IMR-90 (cell line): ENCODE data around the gene ITIH5. TPM values are rescaled to one million over a fixed set of nuclear protein-coding genes. Genes with fewer than 3 reads are reported as not detected.

Source experiments
- ATAC-seq: fragments of 200-7000 bp; cut with Tn5 transposase; 2 replicates; pipeline ENCODE4 v1.9.1; 2020; ENCODE audit warnings: low read depth, mild to moderate bottlenecking, moderate library complexity
- BruUV-seq: library from RNA; stranded (reverse); fragments of 400-500 nt; replicated peaks from 2 replicates; lab custom pipeline; 2021; lab: Mats Ljungman, UMichigan
- CTCF ChIA-PET: fragments of 300-600 bp; formaldehyde crosslinking; extraction: SDS; loops from one replicate; lab custom pipeline; 2021; ENCODE audit warnings: antibody characterized with exemption; lab: Yijun Ruan, JAX
- POLR2A ChIA-PET: fragments of 300-600 bp; sonication (Branson Sonifier 250); formaldehyde crosslinking; loops from one replicate; lab custom pipeline; 2022; ENCODE audit warnings: antibody characterized with exemption; ENCODE audit not compliant: unreplicated experiment; lab: Charles Lee
- DNase-seq: peaks from one replicate; pipeline ENCODE4 v3.0.0; 2013
- H2AFZ ChIP-seq: replicated peaks from 2 replicates; pipeline ENCODE3; 2013; ENCODE audit warnings: low read length, mild to moderate bottlenecking; ENCODE audit not compliant: poor library complexity
- H2AK5ac ChIP-seq: 2 replicates; pipeline ENCODE4 v1.6.1; 2013; ENCODE audit warnings: low read depth, low read length, inconsistent platforms
- H2AK9ac ChIP-seq: replicated peaks from 2 replicates; pipeline ENCODE3; 2013; ENCODE audit warnings: mild to moderate bottlenecking, low read depth, low read length, moderate library complexity; ENCODE audit not compliant: poor library complexity
- H2BK120ac ChIP-seq: 2 replicates; pipeline ENCODE4 v1.6.1; 2013; ENCODE audit warnings: low read depth, low read length, inconsistent platforms
- H2BK15ac ChIP-seq: 3 replicates; pipeline ENCODE4 v1.6.1; 2013; ENCODE audit warnings: low read depth, low read length, inconsistent platforms
- H2BK20ac ChIP-seq: 2 replicates; pipeline ENCODE4 v1.6.1; 2013; ENCODE audit warnings: low read depth, mild to moderate bottlenecking, inconsistent platforms, low read length, moderate library complexity
- H2BK5ac ChIP-seq: 2 replicates; pipeline ENCODE4 v1.6.1; 2013; ENCODE audit warnings: mild to moderate bottlenecking, low read depth, low read length, inconsistent platforms; ENCODE audit not compliant: poor library complexity, severe bottlenecking
- H3K14ac ChIP-seq: replicated peaks from 2 replicates; pipeline ENCODE4 v1.6.1; 2013; ENCODE audit warnings: low read depth, low read length, inconsistent platforms
- H3K18ac ChIP-seq: 2 replicates; pipeline ENCODE4 v1.6.1; 2013; ENCODE audit warnings: low read depth, low read length, control low read depth
- H3K23ac ChIP-seq: 2 replicates; pipeline ENCODE4 v1.6.1; 2013; ENCODE audit warnings: low read depth, low read length, inconsistent platforms
- H3K27ac ChIP-seq: 2 replicates; pipeline ENCODE4 v1.5.1; 2013; ENCODE audit warnings: mild to moderate bottlenecking, control low read depth, low read length; ENCODE audit not compliant: insufficient read depth
- H3K27me3 ChIP-seq: 2 replicates; pipeline ENCODE4 v1.6.1; 2013; ENCODE audit warnings: low read length; ENCODE audit not compliant: control insufficient read depth, insufficient read depth
- H3K36me3 ChIP-seq: 2 replicates; pipeline ENCODE4 v1.6.1; 2013; ENCODE audit warnings: low read length, mixed read lengths; ENCODE audit not compliant: control insufficient read depth, insufficient read depth
- H3K4ac ChIP-seq: 2 replicates; pipeline ENCODE4 v1.6.1; 2013; ENCODE audit warnings: low read depth, low read length, inconsistent platforms
- H3K4me1 ChIP-seq: 2 replicates; pipeline ENCODE4 v1.6.1; 2013; ENCODE audit warnings: low read length, mixed read lengths; ENCODE audit not compliant: control insufficient read depth, insufficient read depth
- H3K4me2 ChIP-seq: 2 replicates; pipeline ENCODE4 v1.6.1; 2013; ENCODE audit warnings: low read depth, mild to moderate bottlenecking, control low read depth, low read length, moderate library complexity
- H3K4me3 ChIP-seq: 2 replicates; pipeline ENCODE4 v1.5.1; 2013; ENCODE audit warnings: low read depth, mild to moderate bottlenecking, control low read depth, low read length, moderate library complexity; ENCODE audit not compliant: insufficient read depth
- H3K56ac ChIP-seq: 2 replicates; pipeline ENCODE4 v1.6.1; 2013; ENCODE audit warnings: low read length, inconsistent platforms; ENCODE audit not compliant: insufficient read depth; ENCODE audit errors: extremely low read depth
- H3K79me1 ChIP-seq, 2 experiments: 2 replicates each; pipeline ENCODE4 v1.6.1; 2013; ENCODE audit warnings: low read length in 2 of 2, inconsistent platforms in 1 of 2, low read depth in 1 of 2
- H3K9ac ChIP-seq: 2 replicates; pipeline ENCODE4 v1.6.1; 2013; ENCODE audit warnings: low read depth, low read length, control low read depth
- H3K9me1 ChIP-seq: 2 replicates; pipeline ENCODE4 v1.6.1; 2013; ENCODE audit warnings: low read length, inconsistent platforms; ENCODE audit not compliant: insufficient read depth
- H3K9me3 ChIP-seq: 2 replicates; pipeline ENCODE4 v1.6.1; 2013; ENCODE audit warnings: low read length; ENCODE audit not compliant: control insufficient read depth, insufficient read depth
- H4K20me1 ChIP-seq: 2 replicates; pipeline ENCODE4 v1.6.1; 2013; ENCODE audit warnings: low read length, inconsistent platforms; ENCODE audit not compliant: insufficient read depth
- H4K5ac ChIP-seq: 2 replicates; pipeline ENCODE4 v1.6.1; 2013; ENCODE audit warnings: mild to moderate bottlenecking, low read depth, low read length, control low read depth
- H4K8ac ChIP-seq, 2 experiments: 2 replicates each; pipeline ENCODE4 v1.6.1; 2013; ENCODE audit warnings: low read depth in 2 of 2, low read length in 2 of 2, control low read depth in 1 of 2, inconsistent platforms in 1 of 2
- H4K91ac ChIP-seq: 2 replicates; pipeline ENCODE4 v1.6.1; 2013; ENCODE audit warnings: low read depth, low read length, inconsistent platforms; ENCODE audit not compliant: insufficient read depth
- BHLHE40 ChIP-seq: fragments of 150-350 bp; IDR thresholded peaks from 2 replicates; pipeline ENCODE4 v1.6.1; 2016; ENCODE audit warnings: mild to moderate bottlenecking, low read depth, low read length
- CHD1 ChIP-seq: IDR thresholded peaks from 2 replicates; pipeline ENCODE4 v1.6.1; 2012; ENCODE audit warnings: low read depth, low read length, improper control_type of control experiment
- FOS ChIP-seq: fragments of 150-350 bp; IDR thresholded peaks from 2 replicates; pipeline ENCODE4 v1.6.1; 2016; ENCODE audit warnings: low read depth, low read length
- MAFK ChIP-seq: IDR thresholded peaks from 2 replicates; pipeline ENCODE4 v1.6.1; 2012; ENCODE audit warnings: low read depth, low read length, improper control_type of control experiment
- MAZ ChIP-seq: IDR thresholded peaks from 2 replicates; pipeline ENCODE4 v1.6.1; 2012; ENCODE audit warnings: low read depth, mild to moderate bottlenecking, low read length, improper control_type of control experiment, moderate library complexity, borderline replicate concordance
- MXI1 ChIP-seq: IDR thresholded peaks from 2 replicates; pipeline ENCODE4 v1.6.1; 2012; ENCODE audit warnings: low read depth, mild to moderate bottlenecking, low read length, moderate library complexity, borderline replicate concordance
- NFE2L2 ChIP-seq: fragments of 150-350 bp; IDR thresholded peaks from 2 replicates; pipeline ENCODE4 v1.6.1; 2016; ENCODE audit warnings: low read depth, mild to moderate bottlenecking, low read length
- RAD21 ChIP-seq: IDR thresholded peaks from 2 replicates; pipeline ENCODE4 v1.6.1; 2012; ENCODE audit warnings: low read length, improper control_type of control experiment
- RCOR1 ChIP-seq: IDR thresholded peaks from 2 replicates; pipeline ENCODE4 v1.6.1; 2012; ENCODE audit warnings: mild to moderate bottlenecking, low read length, improper control_type of control experiment; ENCODE audit not compliant: insufficient replicate concordance
- RFX5 ChIP-seq: IDR thresholded peaks from 2 replicates; pipeline ENCODE4 v1.8.0; 2012; ENCODE audit warnings: low read depth, mild to moderate bottlenecking, low read length, moderate library complexity
- SMC3 ChIP-seq: fragments of 150-350 bp; IDR thresholded peaks from 2 replicates; pipeline ENCODE4 v1.6.1; 2016; ENCODE audit warnings: low read depth, mild to moderate bottlenecking, antibody characterized with exemption, low read length, moderate library complexity
- WGBS, 2 experiments: methylation state at CpG; one replicate each; pipeline versions ENCODE4 v1.1.5 to v1.1.7; 2013; ENCODE audit warnings: missing lambda C conversion rate in 2 of 2; ENCODE audit not compliant: insufficient read length in 1 of 2; ENCODE audit errors: extremely low coverage in 2 of 2; 5-methylcytosine and 5-hydroxymethylcytosine counted together
- dilution Hi-C: fragments of 300-500 bp; cut with HindIII; formaldehyde crosslinking; loops from one replicate; pipeline ENCODE4 v1.14.3; 2018; ENCODE audit warnings: low sequenced_read_pairs; ENCODE audit not compliant: unreplicated experiment
- in situ Hi-C: fragments of 300-500 bp; cut with MboI; formaldehyde crosslinking; loops from 3 replicates; pipeline ENCODE4 v1.14.3; 2019; ENCODE audit warnings: low sequenced_read_pairs, inconsistent platforms, mixed read lengths
- intact Hi-C: fragments of 100-400 bp; cut with micrococcal nuclease; formaldehyde crosslinking; loops from 2 replicates; pipeline ENCODE4 v1.10.0; 2022
- polyA plus RNA-seq, 3 experiments: library from polyadenylated mRNA; depleted of rRNA; stranded (reverse); fragments of >200 nt; gene quantifications; 2 replicates each; pipeline ENCODE4 v1.2.3, GENCODE V29; 2012; ENCODE audit warnings: low replicate concordance in 1 of 3
- total RNA-seq: library from RNA; depleted of rRNA; stranded (reverse); fragments of >200 nt; gene quantifications from 2 replicates; pipeline ENCODE4 v1.2.3, GENCODE V29; 2012
- TF ChIP-seq, protein P1 (sequence below): fragments of 150-350 bp; IDR thresholded peaks from 2 replicates; pipeline ENCODE4 v1.6.1; 2017; ENCODE audit warnings: mild to moderate bottlenecking, antibody characterized with exemption, low read length, low read depth
- TF ChIP-seq, protein P2 (sequence below): conservative IDR thresholded peaks from 2 replicates; pipeline ENCODE4 v1.5.1; 2012; ENCODE audit warnings: mild to moderate bottlenecking, low read depth, low read length, improper control_type of control experiment

Gene ITIH5
- total and polyA plus RNA-seq, 2 of the 4 experiments (the other 2 are of a cell fraction) = under 0.01 to 0.07 TPM

DNA sequence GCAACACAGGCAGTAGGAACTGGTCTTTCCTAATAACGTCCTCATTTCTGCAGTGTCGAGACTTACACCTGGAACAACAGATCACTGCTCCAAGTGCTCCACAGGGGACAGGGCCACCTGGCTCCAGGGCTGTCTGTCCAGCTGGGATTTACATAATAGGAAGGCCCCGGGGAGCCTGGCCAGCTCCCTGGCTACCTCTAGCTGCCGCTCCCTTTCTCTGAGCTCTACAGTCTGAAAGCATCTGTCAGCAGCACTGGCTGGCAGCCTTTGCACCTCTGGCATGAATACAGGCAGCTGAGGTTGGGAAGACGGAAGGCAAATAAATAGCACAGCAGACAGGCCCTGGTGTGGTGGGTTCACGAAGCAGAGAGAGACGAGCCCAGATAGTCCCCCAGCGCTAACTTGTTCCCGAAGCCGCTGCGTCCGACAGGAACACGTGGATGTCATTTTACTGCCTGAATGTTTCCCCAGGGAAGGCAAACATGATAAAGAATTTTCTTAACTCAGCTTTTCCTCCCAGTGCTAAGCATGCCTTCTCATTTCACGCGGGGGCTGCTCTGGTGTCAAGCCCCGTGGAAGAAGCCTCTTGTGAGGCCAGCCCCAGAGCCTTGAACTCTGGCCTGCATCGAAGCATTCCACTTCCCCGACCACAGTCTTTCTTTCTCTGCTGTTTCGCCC is 105.4 kb downstream of the ITIH5 start (continued):
- TF ChIP-seq MXI1 = no peak

DNA sequence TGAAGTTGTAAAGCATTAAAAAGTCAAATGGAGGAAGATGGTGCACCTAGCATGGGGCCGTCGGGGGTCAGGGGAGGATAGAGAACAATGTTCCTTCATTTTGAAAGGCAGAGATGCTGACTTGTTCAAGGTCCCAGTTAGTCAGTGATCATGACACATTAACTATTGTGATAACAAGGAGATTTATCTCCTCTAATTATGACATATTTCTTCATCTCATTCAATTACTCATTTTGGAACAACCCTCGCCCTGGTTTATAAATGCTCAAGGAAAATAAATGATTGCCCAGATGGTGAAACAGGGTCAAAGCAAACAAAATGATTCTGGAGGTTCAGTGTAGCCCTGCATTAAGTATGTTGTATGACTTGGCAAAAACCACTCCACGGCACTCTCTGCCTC is 106.2 kb downstream of the ITIH5 start:
- no peak overlapping the region for H2BK20ac ChIP-seq
- intact Hi-C loops = no loop called here
- no peak overlapping the region for H2BK5ac ChIP-seq
- ChIA-PET CTCF (interaction anchor here (0.7 kb wide), 1 partner anchor 127 kb away, joined by 3 read pairs; no protein-coding TSS in a partner anchor), POLR2A (no interaction called here)
- H3K27me3 ChIP-seq = no peaks in the 10 kb centered on the region; the same call in 1 of the 2 replicates
- no peaks in the 10 kb centered on the region for H4K20me1 ChIP-seq
- H3K56ac ChIP-seq = no peak overlapping the region
- no peak overlapping the region for H2AFZ ChIP-seq
- no peaks in the 10 kb centered on the region for H3K9me1 ChIP-seq
- H3K36me3 ChIP-seq = no peaks in the 10 kb centered on the region
- H4K8ac ChIP-seq = no peak overlapping the region
- no TSS peak for BruUV-seq
- in situ Hi-C loops = no loop called here
- H2BK120ac ChIP-seq = 0 out of 2 replicates have a peak overlapping the region, but pooled peaks have one; percentile 15
- no peaks in the 10 kb centered on the region for H3K79me1 ChIP-seq
- dilution Hi-C loops = no loop called here
- peaks cover 11% of the 10 kb centered on the region; the same call in 1 of the 2 replicates for H3K4me1 ChIP-seq
- no peak overlapping the region for H3K27ac ChIP-seq
- no peak overlapping the region for H3K4me3 ChIP-seq
- H3K9ac ChIP-seq = no peak overlapping the region
- H4K91ac ChIP-seq = no peak overlapping the region
- H3K9me3 ChIP-seq = peaks cover 2% of the 10 kb centered on the region; the same call in 1 of the 2 replicates
- no peak overlapping the region for H2AK9ac ChIP-seq
- H3K4me2 ChIP-seq = no peak overlapping the region
- H3K23ac ChIP-seq = no peak overlapping the region
- no peak for TF ChIP-seq MAFK
- no peak for TF ChIP-seq BHLHE40
- TF ChIP-seq RCOR1 = no peak
- no peak for TF ChIP-seq SMC3
- TF ChIP-seq MXI1 = no peak
- TF ChIP-seq, protein P1, sequence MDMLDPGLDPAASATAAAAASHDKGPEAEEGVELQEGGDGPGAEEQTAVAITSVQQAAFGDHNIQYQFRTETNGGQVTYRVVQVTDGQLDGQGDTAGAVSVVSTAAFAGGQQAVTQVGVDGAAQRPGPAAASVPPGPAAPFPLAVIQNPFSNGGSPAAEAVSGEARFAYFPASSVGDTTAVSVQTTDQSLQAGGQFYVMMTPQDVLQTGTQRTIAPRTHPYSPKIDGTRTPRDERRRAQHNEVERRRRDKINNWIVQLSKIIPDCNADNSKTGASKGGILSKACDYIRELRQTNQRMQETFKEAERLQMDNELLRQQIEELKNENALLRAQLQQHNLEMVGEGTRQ = no peak
- no peak for TF ChIP-seq NFE2L2
- TF ChIP-seq FOS = no peak
- TF ChIP-seq RFX5 = no peak
- no peak for TF ChIP-seq RAD21
- TF ChIP-seq MAZ = no peak
- TF ChIP-seq CHD1 = no peak
- TF ChIP-seq, protein P2, sequence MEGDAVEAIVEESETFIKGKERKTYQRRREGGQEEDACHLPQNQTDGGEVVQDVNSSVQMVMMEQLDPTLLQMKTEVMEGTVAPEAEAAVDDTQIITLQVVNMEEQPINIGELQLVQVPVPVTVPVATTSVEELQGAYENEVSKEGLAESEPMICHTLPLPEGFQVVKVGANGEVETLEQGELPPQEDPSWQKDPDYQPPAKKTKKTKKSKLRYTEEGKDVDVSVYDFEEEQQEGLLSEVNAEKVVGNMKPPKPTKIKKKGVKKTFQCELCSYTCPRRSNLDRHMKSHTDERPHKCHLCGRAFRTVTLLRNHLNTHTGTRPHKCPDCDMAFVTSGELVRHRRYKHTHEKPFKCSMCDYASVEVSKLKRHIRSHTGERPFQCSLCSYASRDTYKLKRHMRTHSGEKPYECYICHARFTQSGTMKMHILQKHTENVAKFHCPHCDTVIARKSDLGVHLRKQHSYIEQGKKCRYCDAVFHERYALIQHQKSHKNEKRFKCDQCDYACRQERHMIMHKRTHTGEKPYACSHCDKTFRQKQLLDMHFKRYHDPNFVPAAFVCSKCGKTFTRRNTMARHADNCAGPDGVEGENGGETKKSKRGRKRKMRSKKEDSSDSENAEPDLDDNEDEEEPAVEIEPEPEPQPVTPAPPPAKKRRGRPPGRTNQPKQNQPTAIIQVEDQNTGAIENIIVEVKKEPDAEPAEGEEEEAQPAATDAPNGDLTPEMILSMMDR = no peak
- DNase-seq = no peak
- H2BK15ac ChIP-seq = no peak overlapping the region; the same call in 2 of the 3 replicates
- ATAC-seq = no peak
- no peak overlapping the region for H4K5ac ChIP-seq
- 0 out of 2 replicates have a peak overlapping the region, but pooled peaks have one; percentile 12 for H3K4ac ChIP-seq
- no CpG with 5 or more reads among the region's 4 CpGs for WGBS, 2 experiments
- H2AK5ac ChIP-seq = no peak overlapping the region
- H3K14ac ChIP-seq = no peak overlapping the region
- H3K18ac ChIP-seq = no peak overlapping the region; the same call in 1 of the 2 replicates
